WTC11 (cell line): ENCODE data around the gene NKAIN2. TPM values are rescaled to one million over a fixed set of nuclear protein-coding genes. Genes with fewer than 3 reads are reported as not detected.

ENCODE experiments used
- ATAC-seq: fragments of 200-7000 bp; cut with Tn5 transposase; 2 replicates; pipeline ENCODE4 v1.10.0; 2021; ENCODE audit warnings: mild to moderate bottlenecking, moderate library complexity
- CTCF ChIA-PET: fragments of 300-600 bp; sonication (Branson Sonifier 250); formaldehyde crosslinking; loops from one replicate; lab custom pipeline; 2021; ENCODE audit warnings: antibody characterized with exemption; lab: Charles Lee
- POLR2A ChIA-PET: fragments of 350-600 bp; sonication (Branson Sonifier 250); formaldehyde crosslinking; loops from one replicate; lab custom pipeline; 2021; ENCODE audit warnings: antibody characterized with exemption; lab: Charles Lee
- DNase-seq: peaks from one replicate; pipeline ENCODE4 v3.0.0; 2021; ENCODE audit warnings: low spot score
- H3K27ac Mint-ChIP-seq: 2 replicates; pipeline ENCODE4 v1.8.0; 2021; ENCODE audit warnings: mixed read lengths
- H3K27me3 Mint-ChIP-seq: 2 replicates; pipeline ENCODE4 v1.8.0; 2021; ENCODE audit warnings: low read depth, mild to moderate bottlenecking, moderate library complexity, mixed read lengths
- H3K36me3 Mint-ChIP-seq: 2 replicates; pipeline ENCODE4 v1.8.0; 2021; ENCODE audit warnings: mixed read lengths
- H3K4me1 Mint-ChIP-seq: 2 replicates; pipeline ENCODE4 v1.8.0; 2022; ENCODE audit warnings: mixed read lengths
- H3K4me3 Mint-ChIP-seq: 2 replicates; pipeline ENCODE4 v1.8.0; 2021; ENCODE audit warnings: mild to moderate bottlenecking, moderate library complexity, mixed read lengths
- H3K9me3 Mint-ChIP-seq: 2 replicates; pipeline ENCODE4 v1.8.0; 2021; ENCODE audit warnings: mixed read lengths
- ATF2 ChIP-seq: sonication (generic); formaldehyde crosslinking; IDR thresholded peaks from 2 replicates; pipeline ENCODE4 v1.8.1; 2022; ENCODE audit warnings: low read depth, missing genetic modification reagents, borderline replicate concordance
- CBFB ChIP-seq: sonication (generic); formaldehyde crosslinking; IDR thresholded peaks from 2 replicates; pipeline ENCODE4 v1.8.1; 2022; ENCODE audit warnings: mild to moderate bottlenecking, low read depth, missing genetic modification reagents
- ERG ChIP-seq: fragments of 250-450 bp; sonication (Bioruptor Pico); IDR thresholded peaks from 2 replicates; pipeline ENCODE4 v1.8.0; 2021; ENCODE audit warnings: mild to moderate bottlenecking
- FOXK1 ChIP-seq: sonication (generic); formaldehyde crosslinking; IDR thresholded peaks from 2 replicates; pipeline ENCODE4 v1.8.0; 2022; ENCODE audit warnings: mild to moderate bottlenecking, moderate library complexity, missing genetic modification reagents
- HMGA2 ChIP-seq: fragments of 250-450 bp; sonication (Bioruptor Pico); IDR thresholded peaks from 2 replicates; pipeline ENCODE4 v1.4.0; 2021; ENCODE audit warnings: mild to moderate bottlenecking, moderate library complexity
- JUN ChIP-seq: sonication (generic); formaldehyde crosslinking; IDR thresholded peaks from 2 replicates; pipeline ENCODE4 v1.8.0; 2023; ENCODE audit warnings: mild to moderate bottlenecking, missing genetic modification reagents
- MAX ChIP-seq: sonication (generic); formaldehyde crosslinking; IDR thresholded peaks from 2 replicates; pipeline ENCODE4 v1.8.0; 2022; ENCODE audit warnings: mild to moderate bottlenecking, missing genetic modification reagents
- NFE2L1 ChIP-seq: sonication (generic); formaldehyde crosslinking; IDR thresholded peaks from 2 replicates; pipeline ENCODE4 v1.8.1; 2023; ENCODE audit warnings: missing genetic modification reagents
- NR1H2 ChIP-seq: sonication (generic); formaldehyde crosslinking; IDR thresholded peaks from 2 replicates; pipeline ENCODE4 v1.9.0; 2021; ENCODE audit warnings: mild to moderate bottlenecking, moderate library complexity, missing genetic modification reagents
- NR2C2 ChIP-seq: sonication (generic); formaldehyde crosslinking; IDR thresholded peaks from 2 replicates; pipeline ENCODE4 v1.8.0; 2022; ENCODE audit warnings: mild to moderate bottlenecking, missing genetic modification reagents
- RELA ChIP-seq: sonication (generic); formaldehyde crosslinking; IDR thresholded peaks from 2 replicates; pipeline ENCODE4 v1.8.1; 2022; ENCODE audit warnings: missing genetic modification reagents, mild to moderate bottlenecking, borderline replicate concordance
- RORB ChIP-seq: fragments of 250-450 bp; sonication (Bioruptor Pico); IDR thresholded peaks from 2 replicates; pipeline ENCODE4 v1.9.0; 2021; ENCODE audit warnings: mild to moderate bottlenecking
- USF2 ChIP-seq: sonication (generic); formaldehyde crosslinking; IDR thresholded peaks from 2 replicates; pipeline ENCODE4 v1.8.1; 2023; ENCODE audit warnings: mild to moderate bottlenecking, missing genetic modification reagents, moderate library complexity
- ZBTB21 ChIP-seq: sonication (generic); formaldehyde crosslinking; IDR thresholded peaks from 2 replicates; pipeline ENCODE4 v1.8.1; 2023; ENCODE audit warnings: mild to moderate bottlenecking, missing genetic modification reagents, borderline replicate concordance
- ZBTB43 ChIP-seq: sonication (generic); formaldehyde crosslinking; IDR thresholded peaks from 2 replicates; pipeline ENCODE4 v1.8.1; 2023; ENCODE audit warnings: mild to moderate bottlenecking, missing genetic modification reagents
- ZMAT4 ChIP-seq: fragments of 250-450 bp; sonication (Bioruptor Pico); IDR thresholded peaks from 2 replicates; pipeline ENCODE4 v1.9.0; 2021; ENCODE audit warnings: mild to moderate bottlenecking
- ZNF138 ChIP-seq: sonication (generic); formaldehyde crosslinking; conservative IDR thresholded peaks from 2 replicates; pipeline ENCODE4 v1.8.1; 2022; ENCODE audit warnings: mild to moderate bottlenecking, moderate library complexity, missing genetic modification reagents
- ZNF281 ChIP-seq: sonication (generic); formaldehyde crosslinking; IDR thresholded peaks from 2 replicates; pipeline ENCODE4 v1.8.0; 2023; ENCODE audit warnings: mild to moderate bottlenecking, missing genetic modification reagents
- ZNF423 ChIP-seq: fragments of 250-450 bp; sonication (Bioruptor Pico); IDR thresholded peaks from 2 replicates; pipeline ENCODE4 v2.1.2; 2022; ENCODE audit warnings: mild to moderate bottlenecking, moderate library complexity
- ZNF425 ChIP-seq: fragments of 250-450 bp; sonication (Bioruptor Pico); conservative IDR thresholded peaks from 2 replicates; pipeline ENCODE4 v1.9.0; 2021; ENCODE audit warnings: mild to moderate bottlenecking
- total RNA-seq: library from RNA; stranded (reverse); gene quantifications from 3 replicates; pipeline ENCODE4 v1.2.3, GENCODE V29; 2021

Gene NKAIN2
- total RNA-seq, 1 experiment from 2014 or later: 0.33 TPM

- Mint-ChIP-seq H3K4me1 (peaks cover 14% of the 10 kb centered on the region), H3K4me3 (no peak overlapping the region), H3K27ac (no peak overlapping the region)
Measured at GRCh38 chr6:124769811-124770544, 966.3 kb downstream of the NKAIN2 start.

GRCh38 chr6:124770784-124771183, 967.1 kb downstream of the NKAIN2 start:
- Mint-ChIP-seq H3K36me3 (no peaks in the 10 kb centered on the region), H3K27ac (no peak overlapping the region), H3K4me1 (peaks cover 14% of the 10 kb centered on the region), H3K27me3 (no peaks in the 10 kb centered on the region; the same call in 1 of the 2 replicates), H3K4me3 (no peak overlapping the region), H3K9me3 (no peaks in the 10 kb centered on the region)
- no peak for DNase-seq
- ChIA-PET POLR2A (no interaction called here), CTCF (no interaction called here)
- ATAC-seq: no peak
- TF ChIP-seq ZNF281 (CRISPR knock-in tag): no peak
- no peak for TF ChIP-seq ZBTB43 (CRISPR knock-in tag)
- no peak for TF ChIP-seq RELA
- TF ChIP-seq CBFB (CRISPR knock-in tag): no peak
- TF ChIP-seq ZNF138 (CRISPR knock-in tag): no peak

More at GRCh38 chr6:124769811-124770544, 966.3 kb downstream of the NKAIN2 start:
- CTCF ChIA-PET: no interaction called here
- DNase-seq: no peak
- peak; percentile 30; the same call in 1 of the 2 replicates for ATAC-seq
- Mint-ChIP-seq H3K27me3 (no peaks in the 10 kb centered on the region; the same call in 1 of the 2 replicates), H3K36me3 (no peaks in the 10 kb centered on the region), H3K9me3 (no peaks in the 10 kb centered on the region)
- TF ChIP-seq ZMAT4: no peak
- TF ChIP-seq ZBTB21 (CRISPR knock-in tag): no peak
- TF ChIP-seq ERG: no peak
- no peak for TF ChIP-seq JUN
- TF ChIP-seq CBFB (CRISPR knock-in tag): no peak
- no peak for TF ChIP-seq NR2C2
- TF ChIP-seq ATF2 (CRISPR knock-in tag): no peak
- no peak for TF ChIP-seq HMGA2 (CRISPR knock-in tag)
- TF ChIP-seq FOXK1 (CRISPR knock-in tag): no peak
- TF ChIP-seq NR1H2: no peak
- no peak for TF ChIP-seq NFE2L1 (CRISPR knock-in tag)
- TF ChIP-seq RORB (CRISPR knock-in tag): no peak
- TF ChIP-seq MAX (CRISPR knock-in tag): no peak
- TF ChIP-seq USF2 (CRISPR knock-in tag): no peak
- TF ChIP-seq ZNF423: no peak
- TF ChIP-seq ZNF425: no peak
- POLR2A ChIA-PET: no interaction called here
